ENCODE measurements around the gene PIK3CD.

DNA sequence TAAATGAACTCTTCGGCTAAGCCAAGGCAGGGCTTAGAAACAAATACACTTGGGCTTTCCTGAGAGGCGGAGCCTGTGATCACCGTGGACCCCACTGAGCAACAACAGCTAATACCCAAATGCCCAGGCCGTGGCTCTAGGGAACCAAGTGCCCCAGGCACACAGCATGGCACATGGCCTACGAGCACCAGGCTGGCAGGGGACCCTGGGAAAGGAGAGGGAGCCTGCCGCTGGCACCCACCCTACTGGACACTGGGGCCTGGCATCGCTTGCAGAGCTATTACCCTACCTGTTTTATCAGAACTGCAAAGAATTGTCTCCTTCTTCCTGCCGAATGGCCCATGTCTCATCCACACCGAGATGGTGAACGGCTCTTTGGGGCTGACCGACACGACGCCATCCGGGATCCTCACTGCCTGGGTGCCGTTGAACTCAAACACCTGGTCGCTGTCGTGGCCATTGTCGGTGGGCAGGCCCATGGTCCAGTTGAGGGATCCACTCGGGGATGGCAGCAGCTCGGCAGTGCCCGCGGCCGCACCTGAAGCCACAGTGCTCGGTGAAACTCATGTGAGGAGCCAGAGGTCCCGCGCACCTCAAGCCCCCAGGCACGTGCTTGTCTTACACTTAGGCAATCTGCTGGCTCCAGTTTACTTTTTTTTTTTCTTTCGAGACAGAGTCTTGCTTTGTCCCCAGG is 92.7 kb downstream of the PIK3CD start:
- TF ChIP-seq, protein P1, sequence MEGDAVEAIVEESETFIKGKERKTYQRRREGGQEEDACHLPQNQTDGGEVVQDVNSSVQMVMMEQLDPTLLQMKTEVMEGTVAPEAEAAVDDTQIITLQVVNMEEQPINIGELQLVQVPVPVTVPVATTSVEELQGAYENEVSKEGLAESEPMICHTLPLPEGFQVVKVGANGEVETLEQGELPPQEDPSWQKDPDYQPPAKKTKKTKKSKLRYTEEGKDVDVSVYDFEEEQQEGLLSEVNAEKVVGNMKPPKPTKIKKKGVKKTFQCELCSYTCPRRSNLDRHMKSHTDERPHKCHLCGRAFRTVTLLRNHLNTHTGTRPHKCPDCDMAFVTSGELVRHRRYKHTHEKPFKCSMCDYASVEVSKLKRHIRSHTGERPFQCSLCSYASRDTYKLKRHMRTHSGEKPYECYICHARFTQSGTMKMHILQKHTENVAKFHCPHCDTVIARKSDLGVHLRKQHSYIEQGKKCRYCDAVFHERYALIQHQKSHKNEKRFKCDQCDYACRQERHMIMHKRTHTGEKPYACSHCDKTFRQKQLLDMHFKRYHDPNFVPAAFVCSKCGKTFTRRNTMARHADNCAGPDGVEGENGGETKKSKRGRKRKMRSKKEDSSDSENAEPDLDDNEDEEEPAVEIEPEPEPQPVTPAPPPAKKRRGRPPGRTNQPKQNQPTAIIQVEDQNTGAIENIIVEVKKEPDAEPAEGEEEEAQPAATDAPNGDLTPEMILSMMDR (IDR thresholded peaks at IDR 0.05 in 8 of 11, conservative IDR thresholded peaks at IDR 0.05 in 3 of 11) = no peak
- TF ChIP-seq POLR2AphosphoS5 (IDR thresholded peaks at IDR 0.05) = peak in 1 of 3 donors; percentile 13
